ENCODE data around the gene LTF.
"Not testable (repeated sequence)": the region's sequence is repeated elsewhere in the genome, so short reads cannot be mapped to it uniquely, and the experiment has no call there.

The LTF gene

DNA sequence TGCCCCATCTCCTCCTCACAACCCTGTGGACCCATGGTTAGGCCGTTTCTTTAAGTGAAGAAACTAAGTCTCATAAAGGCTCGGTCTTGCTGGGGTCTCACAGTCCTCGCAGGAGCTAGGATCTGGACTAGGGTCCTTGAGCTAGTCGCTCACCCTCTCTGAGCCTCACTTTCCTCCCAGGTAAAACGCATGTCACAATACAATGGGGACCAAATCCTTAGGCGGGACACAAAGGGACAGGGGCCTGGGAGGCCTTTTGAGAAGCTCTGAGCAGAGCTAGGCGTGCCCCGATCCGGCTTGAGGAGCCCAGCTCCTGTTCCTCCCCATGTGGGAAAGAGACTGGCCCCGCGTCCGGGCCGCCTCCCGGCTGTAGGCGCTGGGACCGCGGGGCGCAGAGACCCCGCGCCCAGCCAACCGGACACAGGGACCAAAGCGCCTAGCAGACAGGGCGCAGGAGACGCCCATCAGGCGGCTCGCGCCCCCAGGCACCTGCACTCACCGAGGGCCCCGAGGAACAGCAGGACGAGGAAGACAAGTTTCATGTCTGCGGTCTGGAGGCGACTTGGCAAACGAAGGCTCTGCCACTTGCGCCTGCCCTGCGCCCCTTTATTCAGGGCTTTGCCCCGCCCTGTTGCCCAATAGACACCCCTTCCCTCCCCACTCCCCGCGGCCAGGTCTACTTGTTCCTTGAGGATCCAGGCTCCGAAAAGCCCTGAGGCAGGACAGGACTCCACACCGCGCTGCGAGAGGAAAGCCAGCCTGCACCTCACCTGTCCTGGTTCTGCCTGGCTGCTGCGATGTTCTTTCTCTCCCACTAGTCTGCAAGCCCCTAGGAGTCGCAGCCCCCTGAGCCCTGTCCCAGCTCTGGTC, at the start of gene LTF:
Gene LTF (minus strand): TSS at position 580 of the 870 bp plus-strand sequence. CDS start 38 bp downstream, at position 542.
- DNase-seq, result no peak

DNA sequence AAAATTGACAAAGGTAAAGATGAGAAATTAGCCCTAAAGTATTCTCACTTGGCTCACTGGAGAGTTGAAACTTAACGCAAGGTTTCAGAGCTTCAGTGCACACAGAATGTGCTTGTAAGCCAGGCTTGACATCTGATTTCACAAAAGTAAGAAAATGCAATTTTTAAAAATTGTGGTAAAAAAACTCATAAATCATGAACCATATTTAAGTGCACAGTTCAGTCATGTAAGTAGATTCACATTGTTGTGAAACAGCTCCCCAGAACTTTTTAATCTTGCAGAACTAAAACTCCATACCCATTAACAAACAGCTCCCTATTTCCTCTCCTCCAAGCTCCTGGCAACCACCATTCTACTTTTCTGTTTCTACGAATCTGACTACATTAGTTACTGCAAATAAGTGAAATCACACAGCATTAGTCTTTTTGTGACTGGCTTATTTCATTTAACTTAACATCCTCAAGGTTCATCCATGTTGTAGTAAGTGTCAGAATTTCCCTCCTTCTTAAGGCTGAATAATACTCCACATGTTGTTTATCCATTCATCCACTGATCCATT, 47.6 kb upstream of the LTF start:
- DNase-seq, result no peak

- no peak for DNase-seq
Measured at GRCh38 chr3:46509661-46510187, 45.0 kb upstream of the LTF start.

GRCh38 chr3:46508850-46509591, 44.3 kb upstream of the LTF start:
- no peak for DNase-seq

DNA sequence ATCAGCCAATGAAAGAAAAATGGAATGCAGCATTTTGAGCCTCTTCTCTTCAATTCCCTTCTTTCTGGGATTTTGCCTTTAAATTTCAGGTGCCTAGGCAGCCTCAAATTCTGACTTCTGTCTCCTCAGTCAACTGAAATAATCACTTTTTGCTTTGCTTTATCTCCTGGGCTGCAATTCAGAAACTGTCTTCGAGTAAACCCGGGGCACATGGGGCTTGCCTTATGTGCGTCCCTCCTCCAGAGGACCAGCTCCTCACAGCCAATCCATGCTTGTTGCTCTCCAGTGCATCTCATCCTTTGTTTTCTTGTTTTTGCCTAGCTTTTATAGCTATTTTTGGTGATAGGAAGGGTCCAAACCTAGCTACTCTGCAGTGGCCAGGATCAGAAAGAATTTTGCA, 41.8 kb upstream of the LTF start:
- DNase-seq, result no peak

DNA sequence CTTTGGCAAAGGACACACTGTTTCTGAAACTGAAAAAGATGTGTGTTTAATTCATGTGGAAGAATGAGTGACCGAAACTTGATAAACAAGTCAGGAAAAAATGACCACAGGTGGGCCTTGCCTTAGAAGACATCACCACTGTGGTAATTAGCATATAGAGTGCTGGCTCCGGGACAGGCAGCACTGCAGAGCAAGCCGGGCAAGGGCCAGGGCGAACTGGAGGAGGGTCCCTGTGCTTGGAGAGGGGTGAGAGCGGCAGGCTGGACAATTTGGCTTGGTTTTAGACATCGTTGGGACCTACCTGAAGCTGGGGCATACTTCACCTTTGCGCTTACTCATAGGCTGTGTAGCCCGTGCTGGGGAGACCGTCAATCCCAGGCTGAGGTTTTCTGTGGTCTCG, 41.2 kb upstream of the LTF start:
- no peak for DNase-seq

DNA sequence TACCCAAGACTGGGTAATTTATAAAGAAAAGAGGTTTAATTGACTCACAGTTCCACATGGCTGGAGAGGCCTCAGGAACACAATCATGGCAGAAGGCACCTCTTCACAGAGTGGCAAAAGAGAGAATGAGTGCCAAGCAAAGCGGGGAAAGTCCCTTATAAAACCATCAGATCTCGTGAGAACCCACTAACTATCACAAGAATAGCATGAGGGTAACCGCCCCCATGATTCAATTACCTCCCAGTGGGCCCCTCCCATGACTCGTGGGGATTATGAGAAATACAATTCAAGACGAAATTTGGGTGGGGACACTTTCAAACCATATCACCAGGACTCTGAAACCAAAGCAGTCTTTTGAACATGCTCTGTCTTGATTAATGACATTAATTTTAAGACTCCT, 40.1 kb upstream of the LTF start:
- no peak for DNase-seq

GRCh38 chr3:46503200-46503874, 38.6 kb upstream of the LTF start:
- no peak for DNase-seq

GRCh38 chr3:46501702-46502101, 37.0 kb upstream of the LTF start:
- no peak for DNase-seq

- no peak for DNase-seq
Measured at GRCh38 chr3:46500656-46501635, 36.2 kb upstream of the LTF start.

DNA sequence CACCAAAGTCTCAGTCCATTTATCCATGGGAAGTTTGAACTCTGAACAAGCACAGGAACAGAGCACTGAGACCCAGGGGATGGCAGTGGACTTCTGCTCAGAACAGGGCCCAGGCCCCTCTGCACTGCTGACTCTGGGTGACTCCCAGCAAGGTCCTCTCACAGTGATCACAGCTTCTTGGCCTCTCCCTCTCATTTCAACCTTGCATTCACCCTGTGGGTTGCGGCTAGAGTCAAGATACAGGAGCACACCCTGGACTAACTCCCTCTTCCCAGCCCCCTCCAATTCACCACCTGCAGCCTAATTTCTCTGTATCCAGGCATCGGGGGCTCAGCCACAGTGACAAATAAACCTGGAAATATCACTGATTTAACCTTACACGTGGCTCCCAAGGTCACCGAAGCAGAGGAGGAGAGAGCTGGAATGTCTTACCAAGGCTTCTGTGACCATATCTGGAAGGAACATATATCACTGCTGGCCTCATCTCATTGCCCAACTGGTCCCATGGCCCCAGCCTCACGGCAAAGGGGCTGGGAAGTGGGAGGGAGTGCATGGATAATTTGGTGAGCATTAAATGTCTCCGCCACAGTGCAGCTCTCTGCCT, 34.3 kb upstream of the LTF start:
- DNase-seq, result no peak

GRCh38 chr3:46497556-46498265, 33.0 kb upstream of the LTF start, which contains the start of gene RTP3:
TSS of gene RTP3 (plus strand) at chr3:46497976. CDS start at chr3:46498063, 87 bp downstream.
- DNase-seq, result no peak

GRCh38 chr3:46496746-46497555, 32.2 kb upstream of the LTF start:
- DNase-seq, result peak in 2 of 4 experiments; percentile 5 to 31

- DNase-seq, result no peak
Measured at GRCh38 chr3:46495901-46496456, 31.3 kb upstream of the LTF start.

DNA sequence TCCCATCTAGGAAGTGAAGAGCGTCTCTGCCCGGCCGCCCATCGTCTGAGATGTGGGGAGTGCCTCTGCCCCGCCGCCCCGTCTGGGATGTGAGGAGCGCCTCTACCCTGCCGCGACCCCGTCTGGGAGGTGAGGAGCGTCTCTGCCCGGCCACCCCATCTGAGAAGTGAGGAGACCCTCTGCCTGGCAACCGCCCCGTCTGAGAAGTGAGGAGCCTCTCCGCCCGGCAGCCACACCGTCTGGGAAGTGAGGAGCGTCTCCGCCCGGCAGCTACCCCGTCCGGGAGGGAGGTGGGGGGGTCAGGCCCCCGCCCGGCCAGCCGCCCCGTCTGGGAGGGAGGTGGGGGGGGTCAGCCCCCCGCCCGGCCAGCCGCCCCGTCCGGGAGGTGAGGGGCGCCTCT, 29.8 kb upstream of the LTF start:
- not testable (repeated sequence) for DNase-seq

GRCh38 chr3:46492890-46493547, 28.3 kb upstream of the LTF start:
- DNase-seq, result no peak

GRCh38 chr3:46491089-46492070, 26.7 kb upstream of the LTF start:
- DNase-seq, result no peak
